ENCODE measurements around the gene LITAF. TPM values are rescaled to one million over a fixed set of nuclear protein-coding genes. Genes with fewer than 3 reads are reported as not detected.
"Not testable (repeated sequence)": the region's sequence is repeated elsewhere in the genome, so short reads cannot be mapped to it uniquely, and the experiment has no call there.

Gene LITAF
- polyA plus RNA-seq, 2 of the 4 experiments (the other 2 are of a cell fraction), result 197 to 227 TPM

DNA sequence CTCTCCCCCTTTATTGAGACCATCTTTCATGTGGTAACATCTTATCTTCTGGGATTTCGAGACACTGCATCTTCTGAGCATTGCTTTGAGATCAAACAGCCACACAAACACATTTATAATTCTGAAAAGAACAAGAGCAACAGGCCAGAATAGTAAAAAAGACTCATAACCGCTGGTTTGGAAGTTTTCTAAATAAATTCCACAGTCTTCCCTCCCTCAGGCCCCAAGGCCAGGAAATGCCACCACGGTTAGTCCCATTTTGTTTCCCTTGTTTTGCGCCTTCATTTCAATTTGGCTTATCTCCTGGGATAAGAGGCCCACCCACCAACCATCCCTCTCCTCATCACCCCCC lies 25.3 kb downstream of the LITAF start:
- Histone ChIP-seq H3K4me2 (no peak overlapping the region), H3K4me1 (peaks cover 57% of the 10 kb centered on the region), H3K4me3 (no peak overlapping the region), H3K27ac (peak overlapping the region in 1 of 2 experiments; percentile 79; a peak in 3 of 6 replicates), H3K9me3 (peaks cover 26% of the 10 kb centered on the region)
- ChIA-PET CTCF (no interaction called here), POLR2A (no interaction called here)
- WGBS (ENCODE audit: missing lambda C conversion rate), result 92% methylated on average over 4 of the region's 4 CpGs
- FAIRE-seq, result no peak
- DNase-seq (ENCODE audit: low read depth in 1 of 2, low spot score in 1 of 2), result no peak
- no peak for TF ChIP-seq MAZ (IDR thresholded peaks at IDR 0.05; ENCODE audit: borderline replicate concordance, low read depth, low read length)
- no peak for TF ChIP-seq NPAS2 (CRISPR knock-in tag; IDR thresholded peaks at IDR 0.05; ENCODE audit: borderline replicate concordance)
- TF ChIP-seq FOXS1 (CRISPR knock-in tag; IDR thresholded peaks at IDR 0.05), result no peak
- TF ChIP-seq, protein P1, sequence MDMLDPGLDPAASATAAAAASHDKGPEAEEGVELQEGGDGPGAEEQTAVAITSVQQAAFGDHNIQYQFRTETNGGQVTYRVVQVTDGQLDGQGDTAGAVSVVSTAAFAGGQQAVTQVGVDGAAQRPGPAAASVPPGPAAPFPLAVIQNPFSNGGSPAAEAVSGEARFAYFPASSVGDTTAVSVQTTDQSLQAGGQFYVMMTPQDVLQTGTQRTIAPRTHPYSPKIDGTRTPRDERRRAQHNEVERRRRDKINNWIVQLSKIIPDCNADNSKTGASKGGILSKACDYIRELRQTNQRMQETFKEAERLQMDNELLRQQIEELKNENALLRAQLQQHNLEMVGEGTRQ (IDR thresholded peaks at IDR 0.05), result no peak
- no peak for TF ChIP-seq RFX5 (IDR thresholded peaks at IDR 0.05)
- no peak for TF ChIP-seq CBX2 (IDR thresholded peaks at IDR 0.05; ENCODE audit: borderline replicate concordance, low read depth)
- TF ChIP-seq POLR2A (IDR thresholded peaks at IDR 0.05; ENCODE audit: low read length), result no peak
- TF ChIP-seq FOSB (CRISPR knock-in tag; IDR thresholded peaks at IDR 0.05), result no peak
- no peak for ATAC-seq

DNA sequence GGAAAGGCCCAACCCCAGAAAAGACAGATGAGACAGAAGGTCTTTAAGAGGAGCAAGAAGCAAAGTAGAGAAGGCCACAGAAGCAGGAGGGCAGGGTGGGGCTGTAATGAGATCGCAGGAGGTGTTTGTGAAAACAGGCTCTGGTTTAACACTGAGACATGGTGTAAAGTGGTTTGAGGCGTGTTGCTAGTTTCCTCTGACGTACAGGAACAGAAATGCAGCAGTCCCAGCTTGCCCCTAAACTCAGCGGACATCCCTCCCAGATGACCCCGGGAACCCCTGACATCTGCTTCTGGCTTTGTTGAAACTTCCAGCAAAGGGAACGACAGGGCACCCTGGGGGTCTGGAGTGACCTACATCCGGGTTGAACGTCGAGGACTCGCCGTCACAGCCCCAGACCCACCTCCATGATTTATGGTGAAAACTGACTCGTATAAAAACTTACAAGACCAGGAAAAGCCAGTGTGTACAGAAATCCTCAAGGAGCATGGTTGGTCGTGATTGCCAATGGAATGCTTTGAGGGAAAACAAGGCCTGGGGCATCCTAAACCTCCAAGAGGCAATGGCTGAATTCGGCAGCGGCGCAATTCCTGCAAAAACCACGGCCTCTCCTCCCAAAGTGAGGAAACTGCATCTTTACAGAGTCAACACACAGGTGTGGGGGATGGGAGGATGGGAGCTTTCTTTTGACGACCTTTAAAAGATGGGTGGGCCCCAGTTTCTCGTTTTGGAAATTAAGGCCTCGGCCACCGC lies 25.8 kb downstream of the LITAF start:
- Histone ChIP-seq H3K4me1 (peaks cover 52% of the 10 kb centered on the region), H3K9me3 (peaks cover 31% of the 10 kb centered on the region), H3K27ac (peak overlapping the region in 1 of 2 experiments; percentile 79; a peak in 3 of 6 replicates), H3K4me3 (no peak overlapping the region), H3K4me2 (no peak overlapping the region)
- ATAC-seq (no peak; a peak in 1 of 6 replicates), DNase-seq (ENCODE audit: low read depth in 1 of 2, low spot score in 1 of 2) (no peak), FAIRE-seq (no peak)
- CTCF ChIA-PET, result interaction anchor here (0.9 kb wide), 1 partner anchor 165 kb away, joined by 3 read pairs; no protein-coding TSS in a partner anchor
- WGBS (ENCODE audit: missing lambda C conversion rate), result 82% methylated on average over 21 of the region's 21 CpGs
- POLR2A ChIA-PET, result no interaction called here
- TF ChIP-seq HOXB13 (CRISPR knock-in tag; IDR thresholded peaks at IDR 0.05; ENCODE audit: low read depth) (no peak), NR3C1 (IDR thresholded peaks at IDR 0.05) (no peak), FOXS1 (CRISPR knock-in tag; IDR thresholded peaks at IDR 0.05) (no peak), JUNB (IDR thresholded peaks at IDR 0.05) (no peak), GATA3 (IDR thresholded peaks at IDR 0.05; ENCODE audit: borderline replicate concordance) (no peak), HOXB5 (CRISPR knock-in tag; IDR thresholded peaks at IDR 0.05) (no peak), RCOR1 (IDR thresholded peaks at IDR 0.05; ENCODE audit: low read depth, low read length) (no peak), SMC3 (IDR thresholded peaks at IDR 0.05) (no peak), SREBF2 (IDR thresholded peaks at IDR 0.05) (no peak), POLR2AphosphoS2 (conservative IDR thresholded peaks at IDR 0.05; ENCODE audit: low read length) (no peak), NPAS2 (CRISPR knock-in tag; IDR thresholded peaks at IDR 0.05; ENCODE audit: borderline replicate concordance) (no peak), ZNF302 (CRISPR knock-in tag; IDR thresholded peaks at IDR 0.05) (no peak), RARB (CRISPR knock-in tag; IDR thresholded peaks at IDR 0.05) (no peak), EHMT2 (IDR thresholded peaks at IDR 0.05; ENCODE audit: low read depth) (no peak), CBX2 (IDR thresholded peaks at IDR 0.05; ENCODE audit: borderline replicate concordance, low read depth) (no peak)
- TF ChIP-seq, protein P2, sequence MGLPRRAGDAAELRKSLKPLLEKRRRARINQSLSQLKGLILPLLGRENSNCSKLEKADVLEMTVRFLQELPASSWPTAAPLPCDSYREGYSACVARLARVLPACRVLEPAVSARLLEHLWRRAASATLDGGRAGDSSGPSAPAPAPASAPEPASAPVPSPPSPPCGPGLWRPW (IDR thresholded peaks at IDR 0.05), result no peak
- TF ChIP-seq, protein P3, sequence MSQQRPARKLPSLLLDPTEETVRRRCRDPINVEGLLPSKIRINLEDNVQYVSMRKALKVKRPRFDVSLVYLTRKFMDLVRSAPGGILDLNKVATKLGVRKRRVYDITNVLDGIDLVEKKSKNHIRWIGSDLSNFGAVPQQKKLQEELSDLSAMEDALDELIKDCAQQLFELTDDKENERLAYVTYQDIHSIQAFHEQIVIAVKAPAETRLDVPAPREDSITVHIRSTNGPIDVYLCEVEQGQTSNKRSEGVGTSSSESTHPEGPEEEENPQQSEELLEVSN (IDR thresholded peaks at IDR 0.05; ENCODE audit: borderline replicate concordance, low read depth), result no peak
- TF ChIP-seq, protein P4, sequence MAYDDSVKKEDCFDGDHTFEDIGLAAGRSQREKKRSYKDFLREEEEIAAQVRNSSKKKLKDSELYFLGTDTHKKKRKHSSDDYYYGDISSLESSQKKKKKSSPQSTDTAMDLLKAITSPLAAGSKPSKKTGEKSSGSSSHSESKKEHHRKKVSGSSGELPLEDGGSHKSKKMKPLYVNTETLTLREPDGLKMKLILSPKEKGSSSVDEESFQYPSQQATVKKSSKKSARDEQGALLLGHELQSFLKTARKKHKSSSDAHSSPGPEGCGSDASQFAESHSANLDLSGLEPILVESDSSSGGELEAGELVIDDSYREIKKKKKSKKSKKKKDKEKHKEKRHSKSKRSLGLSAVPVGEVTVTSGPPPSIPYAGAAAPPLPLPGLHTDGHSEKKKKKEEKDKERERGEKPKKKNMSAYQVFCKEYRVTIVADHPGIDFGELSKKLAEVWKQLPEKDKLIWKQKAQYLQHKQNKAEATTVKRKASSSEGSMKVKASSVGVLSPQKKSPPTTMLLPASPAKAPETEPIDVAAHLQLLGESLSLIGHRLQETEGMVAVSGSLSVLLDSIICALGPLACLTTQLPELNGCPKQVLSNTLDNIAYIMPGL (CRISPR knock-in tag; IDR thresholded peaks at IDR 0.05; ENCODE audit: borderline replicate concordance), result no peak

DNA sequence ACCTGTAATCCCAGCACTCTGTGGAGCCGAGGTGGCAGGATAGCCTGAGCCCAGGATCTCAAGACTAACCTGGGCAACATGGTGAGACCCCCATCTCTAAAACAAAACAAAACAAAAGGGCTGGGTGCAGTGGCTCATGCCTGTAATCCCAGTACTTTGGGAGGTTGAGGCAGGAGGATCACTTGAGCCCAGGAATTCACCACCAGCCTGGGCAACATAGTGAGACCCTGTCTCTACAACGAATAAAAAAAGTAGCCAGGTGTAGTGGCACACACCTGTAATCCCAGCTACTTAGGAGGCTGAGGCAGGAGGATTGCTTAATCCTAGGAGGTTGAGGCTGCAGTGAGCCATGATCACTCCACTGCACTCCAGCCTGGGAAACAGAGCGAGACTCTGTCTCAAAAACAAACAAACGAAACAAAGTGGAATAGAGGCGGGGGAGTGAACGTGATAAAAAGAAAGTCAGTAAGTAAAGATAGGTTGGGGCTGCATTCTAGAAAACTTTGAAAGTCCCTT lies 28.4 kb downstream of the LITAF start:
- H3K4me2 ChIP-seq; FAIRE-seq; CTCF ChIA-PET; POLR2A ChIA-PET; H3K4me3 ChIP-seq; ATAC-seq; DNase-seq (ENCODE audit: low read depth in 1 of 2, low spot score in 1 of 2); H3K27ac ChIP-seq: not testable (repeated sequence)
- Histone ChIP-seq H3K4me1 (peaks cover 48% of the 10 kb centered on the region), H3K9me3 (peaks cover 40% of the 10 kb centered on the region)
- 94% methylated on average over 6 of the region's 6 CpGs for WGBS (ENCODE audit: missing lambda C conversion rate)

Data from A549 (cell line).